ENCODE data around the gene SF3B3.
"Not testable (repeated sequence)": the region's sequence is repeated elsewhere in the genome, so short reads cannot be mapped to it uniquely, and the experiment has no call there.

SF3B3 gene

GRCh38 chr16:70512456-70512855, 11.2 kb upstream of the SF3B3 start:
- no peak for DNase-seq

DNA sequence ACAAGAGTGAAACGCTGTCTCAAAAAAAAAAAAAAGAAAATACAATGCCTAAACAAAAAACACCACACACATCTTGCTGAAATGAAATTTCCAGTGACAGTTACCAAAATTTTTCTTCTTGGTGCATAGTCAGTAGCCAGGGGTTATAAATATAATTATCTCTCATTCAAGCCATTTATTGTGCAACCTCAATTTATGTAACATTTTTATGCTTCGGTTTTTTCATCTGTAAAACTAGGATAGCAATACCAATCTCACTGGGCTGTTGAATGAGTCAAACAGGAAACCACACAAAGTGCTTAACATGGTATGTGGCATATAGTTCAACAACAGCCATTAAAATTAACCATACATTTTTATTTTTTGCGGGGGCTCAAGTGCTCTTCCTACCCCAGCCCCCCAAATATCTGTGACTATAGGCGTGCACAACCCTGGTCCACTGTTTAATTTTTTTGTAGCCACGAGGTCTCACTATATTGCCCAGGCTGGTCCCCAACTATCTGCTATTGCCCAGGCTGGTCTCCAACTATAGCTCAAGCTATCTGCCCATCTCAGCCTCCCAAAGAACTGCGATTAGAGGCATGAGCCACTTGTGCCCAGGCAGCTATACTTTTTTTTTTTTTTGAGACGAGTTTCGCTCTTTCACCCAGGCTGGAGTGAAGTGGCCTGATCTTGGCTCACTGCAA, 2.9 kb upstream of the SF3B3 start:
- DNase-seq, result no peak

DNA sequence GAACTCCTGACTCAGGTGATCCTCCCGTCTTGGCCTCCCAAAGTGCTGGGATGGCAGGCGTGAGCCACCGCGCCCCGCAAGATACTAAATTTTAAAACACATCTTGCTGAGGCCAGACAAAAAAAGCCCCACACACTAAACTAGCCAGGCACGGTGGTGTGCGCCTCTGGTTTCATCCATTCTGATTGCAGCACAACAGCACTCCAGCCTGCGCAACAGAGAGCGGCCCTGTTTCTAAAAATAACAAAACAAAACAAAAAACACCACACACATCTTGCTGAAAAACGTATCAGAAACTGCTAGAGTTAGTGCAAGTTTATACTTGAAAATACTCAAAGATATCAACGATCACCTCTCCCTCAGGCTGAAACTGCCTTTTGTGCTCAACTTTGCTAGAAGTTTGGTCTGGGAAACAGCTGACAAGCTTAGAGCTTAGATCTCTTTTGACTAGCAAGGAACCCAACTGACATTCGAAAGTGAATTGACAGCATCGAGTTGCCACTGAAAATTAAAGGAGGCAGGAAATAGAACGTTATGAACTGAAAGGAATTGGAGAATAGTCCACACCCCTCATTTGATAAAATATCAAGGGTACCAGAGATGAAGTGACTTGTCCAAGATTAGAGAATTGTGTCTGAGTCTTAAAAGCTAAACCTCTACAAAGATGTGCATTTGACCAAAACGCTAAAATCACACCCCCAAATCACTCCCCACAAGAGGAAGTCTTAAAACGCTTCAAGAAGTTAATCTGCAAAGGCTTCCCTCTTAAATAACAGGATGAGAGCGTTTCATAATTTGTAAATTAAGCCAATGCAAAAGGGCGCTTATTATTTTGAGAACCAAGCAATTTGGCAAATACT, 1.2 kb upstream of the SF3B3 start:
- no peak for DNase-seq

GRCh38 chr16:70523076-70523742, 407 bp upstream of the SF3B3 start, which contains the start of gene COG4:
Gene COG4 (minus strand): TSS chr16:70523554. CDS start chr16:70523543, 11 bp downstream.
- peak; percentile 92 for DNase-seq

DNA sequence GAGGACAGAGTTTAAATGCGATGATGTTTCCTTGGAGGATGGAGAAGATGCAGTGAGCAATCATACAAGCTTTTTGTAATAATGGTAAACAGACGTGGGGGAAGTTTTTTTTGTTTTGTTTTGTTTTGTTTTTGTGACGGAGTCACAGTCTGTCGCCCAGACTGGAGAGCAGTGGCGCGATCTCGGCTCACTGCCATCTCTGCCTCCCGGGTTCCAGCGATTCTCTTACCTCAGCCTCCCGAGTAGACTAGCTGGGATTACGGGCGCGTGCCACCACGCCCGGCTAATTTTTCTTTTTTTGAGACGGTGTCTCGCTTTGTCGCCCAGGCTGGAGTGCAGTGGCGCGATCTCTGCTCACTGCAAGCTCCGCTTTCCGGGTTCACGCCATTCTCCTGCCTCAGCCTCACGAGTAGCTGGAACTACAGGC, 796 bp downstream of the SF3B3 start:
- DNase-seq, result peak; percentile 9

DNA sequence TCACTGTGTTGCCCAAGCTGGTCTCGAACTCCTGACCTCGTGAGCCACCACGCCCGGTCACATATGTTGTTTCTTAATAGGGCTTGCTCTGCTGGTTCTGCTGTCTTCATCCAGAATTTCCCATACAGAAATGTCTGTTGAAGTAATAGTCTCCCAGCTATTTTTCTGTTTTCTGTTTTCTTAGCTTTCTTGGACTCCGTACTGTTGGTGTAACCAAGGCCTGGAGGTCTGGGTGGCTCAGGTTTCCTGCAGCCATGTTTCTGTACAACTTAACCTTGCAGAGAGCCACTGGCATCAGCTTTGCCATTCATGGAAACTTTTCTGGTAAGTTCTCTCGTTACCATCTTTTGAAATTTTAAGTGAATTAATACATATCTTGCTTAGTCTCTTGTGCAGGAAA, 2.8 kb downstream of the SF3B3 start:
- no peak for DNase-seq

GRCh38 chr16:70527315-70527996, 3.8 kb downstream of the SF3B3 start:
- DNase-seq, result no peak

DNA sequence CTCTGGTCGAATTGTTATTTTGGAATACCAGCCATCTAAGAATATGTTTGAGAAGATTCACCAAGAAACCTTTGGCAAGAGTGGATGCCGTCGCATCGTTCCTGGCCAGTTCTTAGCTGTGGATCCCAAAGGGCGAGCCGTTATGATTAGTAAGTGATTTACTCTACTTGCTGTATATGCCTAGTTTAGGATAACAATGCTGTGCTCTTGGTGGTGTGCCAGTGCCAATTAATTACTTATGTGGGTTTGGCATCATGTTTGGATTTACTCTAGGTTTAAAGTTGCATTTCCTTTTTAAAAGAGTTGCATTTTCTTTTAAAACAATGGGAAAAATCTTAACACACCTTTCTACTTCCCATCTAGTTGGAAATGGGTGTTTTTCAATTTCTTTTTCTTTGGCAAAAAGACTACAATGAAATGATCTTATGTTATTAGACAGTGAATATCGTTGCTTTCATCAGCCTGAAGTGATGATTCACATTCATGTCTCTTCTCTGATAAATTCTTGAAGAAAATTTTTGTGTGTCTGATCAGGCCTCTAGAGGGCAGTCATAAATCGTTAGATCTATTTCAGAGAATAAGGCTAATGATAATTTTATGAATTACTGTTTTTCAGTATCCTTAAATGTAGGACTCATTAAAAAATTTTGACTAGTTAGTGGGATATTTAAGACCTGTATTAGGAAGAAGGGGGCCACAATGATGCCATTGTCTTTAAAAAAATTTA, 5.6 kb downstream of the SF3B3 start:
- DNase-seq, result no peak

GRCh38 chr16:70529954-70530353, 6.3 kb downstream of the SF3B3 start:
- DNase-seq, result not testable (repeated sequence)

DNA sequence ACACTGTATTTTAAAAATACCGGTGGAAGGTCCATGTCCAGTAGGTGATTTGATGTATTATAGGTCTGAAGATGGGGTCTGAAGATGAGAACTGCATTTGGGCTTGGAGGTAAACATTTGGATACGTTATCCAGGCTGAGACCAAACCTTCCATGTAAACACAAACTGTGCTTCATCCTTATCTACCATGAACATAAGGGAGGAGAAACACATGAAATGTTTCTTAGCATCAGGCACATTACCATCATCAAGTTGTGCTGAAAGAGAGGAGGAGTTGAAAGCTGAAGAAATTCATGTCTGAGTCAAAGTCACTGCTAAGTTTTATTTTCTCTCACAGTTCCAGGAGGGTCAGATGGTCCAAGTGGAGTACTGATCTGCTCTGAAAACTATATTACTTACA, 11.4 kb downstream of the SF3B3 start:
- no peak for DNase-seq

DNA sequence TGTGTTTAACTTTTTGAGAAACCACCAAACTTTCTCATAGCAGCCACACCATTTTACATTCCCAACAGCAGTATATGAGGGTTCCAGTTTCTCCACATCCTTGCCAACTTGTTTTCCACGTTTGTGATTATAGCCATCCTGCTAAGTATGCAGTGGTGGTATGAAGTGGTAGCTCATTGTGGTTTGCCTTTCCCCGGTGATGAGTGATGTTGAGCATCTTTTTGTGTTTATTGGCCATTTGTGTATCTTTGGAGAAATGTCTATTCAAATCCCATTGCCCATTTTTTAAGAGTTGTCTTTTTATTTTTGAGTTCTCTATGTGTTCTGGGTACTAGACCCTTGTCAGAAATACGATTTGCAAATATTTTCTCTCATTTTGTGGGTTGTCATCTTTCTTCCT, 17.4 kb downstream of the SF3B3 start:
- DNase-seq, result no peak

DNA sequence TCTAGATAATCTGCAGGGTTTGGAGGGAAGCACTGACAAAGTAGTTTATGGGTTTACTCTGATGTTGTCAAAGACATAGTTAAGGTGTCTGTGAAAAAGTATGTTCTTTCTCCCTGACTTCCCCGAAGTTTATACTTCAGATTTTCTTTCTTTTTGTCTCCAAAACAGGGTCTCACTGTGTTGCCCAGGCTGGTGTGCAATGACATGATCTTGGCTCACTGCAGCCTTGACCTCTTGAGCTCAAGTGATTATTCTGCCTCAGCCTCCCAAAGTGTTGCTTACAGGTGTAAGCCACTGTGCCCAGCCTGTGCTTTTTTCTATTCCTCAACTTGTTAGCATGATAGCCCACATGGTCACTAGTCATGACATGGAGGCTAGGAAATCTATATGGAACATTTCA, 20.9 kb downstream of the SF3B3 start:
- DNase-seq, result no peak

DNA sequence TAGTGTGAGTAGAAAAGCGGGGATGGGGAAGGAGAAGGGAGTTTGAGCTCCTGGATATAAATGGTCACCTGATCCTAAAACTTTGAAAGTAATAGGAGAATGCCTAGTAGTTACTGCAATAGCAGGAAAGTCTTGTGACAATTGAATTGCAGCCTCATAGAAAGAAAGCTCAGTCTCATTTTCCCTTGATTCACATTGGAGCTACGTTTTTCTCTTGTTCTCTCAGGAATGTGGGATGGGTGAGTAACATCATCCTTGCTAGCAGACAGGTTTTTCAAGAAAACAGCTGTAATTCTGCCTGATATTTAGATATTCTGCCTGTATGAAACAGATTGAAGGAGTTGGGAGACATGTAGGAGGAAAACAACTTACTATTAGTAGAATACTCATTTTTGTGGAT, 25.3 kb downstream of the SF3B3 start:
- DNase-seq, result no peak

DNA sequence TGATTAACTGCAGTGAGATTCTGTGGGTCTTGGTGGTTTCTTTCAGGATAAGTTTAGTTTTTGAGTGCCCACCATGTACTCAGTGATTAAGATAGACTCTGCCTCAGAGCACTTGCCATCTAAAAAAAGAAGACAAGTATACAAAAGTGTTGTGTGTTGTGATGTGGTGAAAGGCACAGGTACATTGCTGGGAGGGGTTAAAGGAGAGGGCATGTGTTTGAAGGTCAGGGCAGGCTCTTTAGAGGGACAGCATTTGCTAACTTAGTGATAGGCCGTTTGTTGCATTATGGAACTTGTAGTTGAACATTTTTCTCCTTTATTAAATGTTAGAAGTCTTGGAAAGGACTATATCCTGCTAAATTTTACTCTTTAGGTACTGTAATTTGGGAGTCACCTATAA, 26.5 kb downstream of the SF3B3 start:
- DNase-seq, result no peak

DNA sequence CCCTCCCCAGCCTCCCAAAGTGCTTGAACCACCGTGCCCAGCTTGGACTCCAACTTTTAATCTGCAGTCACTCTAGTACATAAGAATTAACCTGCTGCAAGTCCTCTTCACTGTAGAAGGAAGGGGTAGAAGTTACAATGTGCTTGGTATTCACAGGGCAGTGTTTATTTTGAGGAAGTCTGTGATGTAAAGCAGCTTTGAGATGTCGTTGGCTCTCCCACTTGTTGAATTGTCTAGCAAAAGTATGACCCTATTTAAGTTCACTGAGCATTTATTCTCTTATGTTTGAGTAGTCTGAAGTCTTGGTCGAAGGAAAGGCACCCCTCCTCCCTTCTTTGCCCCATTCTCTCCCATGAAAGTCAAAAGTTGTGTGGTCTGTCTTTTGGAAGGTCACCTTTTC, 28.2 kb downstream of the SF3B3 start:
- DNase-seq, result no peak

GRCh38 chr16:70552675-70553074, 29.1 kb downstream of the SF3B3 start:
- DNase-seq, result no peak

DNA sequence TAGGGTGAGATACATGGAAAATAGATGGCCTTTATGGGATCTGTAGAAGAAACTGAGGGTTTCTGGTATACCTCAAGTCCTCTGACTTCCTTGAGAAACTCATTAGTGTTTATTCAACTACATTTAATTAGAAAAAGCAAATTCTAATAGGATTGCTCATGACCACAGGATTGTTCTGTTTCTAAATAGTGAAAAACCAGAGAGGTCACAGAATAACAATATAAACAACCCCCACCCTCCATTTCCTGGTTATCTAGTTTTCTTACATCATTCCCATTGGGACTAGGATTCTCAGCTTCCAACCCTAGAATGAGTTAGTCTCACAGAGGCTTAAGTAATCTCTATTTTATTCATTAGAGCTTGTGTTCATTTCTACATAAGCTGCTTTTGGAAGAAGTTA, 30.0 kb downstream of the SF3B3 start:
- DNase-seq, result no peak

- no peak for DNase-seq
Measured at GRCh38 chr16:70556063-70556462, 32.4 kb downstream of the SF3B3 start.

- no peak for DNase-seq
Measured at GRCh38 chr16:70561623-70562022, 38.0 kb downstream of the SF3B3 start.

GRCh38 chr16:70563636-70564035, 40.0 kb downstream of the SF3B3 start:
- no peak for DNase-seq

DNA sequence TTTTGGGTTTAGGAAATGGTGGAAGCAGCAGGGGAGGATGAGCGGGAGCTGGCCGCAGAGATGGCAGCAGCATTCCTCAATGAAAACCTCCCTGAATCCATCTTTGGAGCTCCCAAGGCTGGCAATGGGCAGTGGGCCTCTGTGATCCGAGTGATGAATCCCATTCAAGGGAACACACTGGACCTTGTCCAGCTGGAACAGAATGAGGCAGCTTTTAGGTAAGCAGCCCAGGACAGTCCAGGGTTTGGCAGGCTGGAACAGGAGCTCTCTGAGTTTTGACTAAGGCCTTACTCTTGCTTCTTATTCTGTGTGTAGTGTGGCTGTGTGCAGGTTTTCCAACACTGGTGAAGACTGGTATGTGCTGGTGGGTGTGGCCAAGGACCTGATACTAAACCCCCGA, 41.4 kb downstream of the SF3B3 start:
- no peak for DNase-seq

- no peak for DNase-seq
Measured at GRCh38 chr16:70568601-70569237, 45.1 kb downstream of the SF3B3 start.

Data from activated gamma-delta T cell treated with Interleukin-2 at 50 U/mL for 16 hours (primary cell).